ENCODE results near the gene DRAP1.

The DRAP1 gene

GRCh38 chr11:65911682-65912568, 7.3 kb upstream of the DRAP1 start:
- peak; percentile 9 for TF ChIP-seq CTCF (IDR thresholded peaks at IDR 0.05; ENCODE audit: low read depth, low read length)
- H3K4me3 ChIP-seq (replicated peaks in 1 of 2; ENCODE audit: low read depth in 2 of 2, low read length in 2 of 2) = no peak overlapping the region
- DNase-seq (ENCODE audit: low read depth in 2 of 2) = peak; percentile 87 to 88

GRCh38 chr11:65912845-65913244, 6.4 kb upstream of the DRAP1 start:
- no peak for TF ChIP-seq CTCF (IDR thresholded peaks at IDR 0.05; ENCODE audit: low read depth, low read length)
- no peak overlapping the region for H3K4me3 ChIP-seq (replicated peaks in 1 of 2; ENCODE audit: low read depth in 2 of 2, low read length in 2 of 2)
- peak; percentile 52 to 87 for DNase-seq (ENCODE audit: low read depth in 2 of 2)

- no peak for DNase-seq (ENCODE audit: low read depth in 2 of 2)
- TF ChIP-seq CTCF (IDR thresholded peaks at IDR 0.05; ENCODE audit: low read depth, low read length) = no peak
- H3K4me3 ChIP-seq (replicated peaks in 1 of 2; ENCODE audit: low read depth in 2 of 2, low read length in 2 of 2) = peak overlapping the region in 1 of 2 donors; percentile 14
Observed at GRCh38 chr11:65915101-65915820, 4.0 kb upstream of the DRAP1 start.

- peak; percentile 96 to 99 for DNase-seq (ENCODE audit: low read depth in 2 of 2)
- TF ChIP-seq CTCF (IDR thresholded peaks at IDR 0.05; ENCODE audit: low read depth, low read length) = no peak
- peak overlapping the region; percentile 18 to 19 for H3K4me3 ChIP-seq (replicated peaks in 1 of 2; ENCODE audit: low read depth in 2 of 2, low read length in 2 of 2)
Observed at GRCh38 chr11:65915821-65916251, 3.4 kb upstream of the DRAP1 start.

GRCh38 chr11:65916391-65916790, 2.8 kb upstream of the DRAP1 start:
- H3K4me3 ChIP-seq (replicated peaks in 1 of 2; ENCODE audit: low read depth in 2 of 2, low read length in 2 of 2) = peak overlapping the region in 1 of 2 donors; percentile 18
- TF ChIP-seq CTCF (IDR thresholded peaks at IDR 0.05; ENCODE audit: low read depth, low read length) = no peak
- no peak for DNase-seq (ENCODE audit: low read depth in 2 of 2)

- peak overlapping the region in 1 of 2 donors; percentile 88 for H3K4me3 ChIP-seq (replicated peaks in 1 of 2; ENCODE audit: low read depth in 2 of 2, low read length in 2 of 2)
- TF ChIP-seq CTCF (IDR thresholded peaks at IDR 0.05; ENCODE audit: low read depth, low read length) = no peak
- DNase-seq (ENCODE audit: low read depth in 2 of 2) = no peak
Observed at GRCh38 chr11:65917077-65917433, 2.2 kb upstream of the DRAP1 start.

Measured in cardiac fibroblast (primary cell).